A204.1 (cell line): ENCODE data around the gene CNTNAP4.

Experiments used
- FAIRE-seq: peaks from 2 replicates; lab custom pipeline; 2012; peaks lifted over from hg19 to GRCh38; lab: Jason Lieb, UNC

CNTNAP4 gene

GRCh38 chr16:76500006-76500405 is 222.8 kb downstream of the CNTNAP4 start:
- no peak for FAIRE-seq

- no peak for FAIRE-seq
Observed at GRCh38 chr16:76502063-76502462, 224.9 kb downstream of the CNTNAP4 start.

GRCh38 chr16:76502555-76502954 is 225.4 kb downstream of the CNTNAP4 start:
- no peak for FAIRE-seq

- FAIRE-seq = no peak
Observed at GRCh38 chr16:76503091-76503490, 225.9 kb downstream of the CNTNAP4 start.

GRCh38 chr16:76511203-76511602 is 234.0 kb downstream of the CNTNAP4 start:
- no peak for FAIRE-seq

- no peak for FAIRE-seq
Observed at GRCh38 chr16:76518781-76519180, 241.6 kb downstream of the CNTNAP4 start.

GRCh38 chr16:76524356-76524755 is 247.2 kb downstream of the CNTNAP4 start:
- no peak for FAIRE-seq

- FAIRE-seq = no peak
Observed at GRCh38 chr16:76524769-76525168, 247.6 kb downstream of the CNTNAP4 start.

- no peak for FAIRE-seq
Observed at GRCh38 chr16:76527244-76527643, 250.0 kb downstream of the CNTNAP4 start.

GRCh38 chr16:76529120-76529519 is 251.9 kb downstream of the CNTNAP4 start:
- FAIRE-seq = no peak

- no peak for FAIRE-seq
Observed at GRCh38 chr16:76531236-76531635, 254.0 kb downstream of the CNTNAP4 start.

- no peak for FAIRE-seq
Observed at GRCh38 chr16:76532188-76532973, 255.2 kb downstream of the CNTNAP4 start.

- no peak for FAIRE-seq
Observed at GRCh38 chr16:76539609-76540008, 262.4 kb downstream of the CNTNAP4 start.

GRCh38 chr16:76541070-76541469 is 263.9 kb downstream of the CNTNAP4 start:
- no peak for FAIRE-seq

- no peak for FAIRE-seq
Observed at GRCh38 chr16:76565542-76565941, 288.3 kb downstream of the CNTNAP4 start.

- FAIRE-seq = no peak
Observed at GRCh38 chr16:76571755-76572154, 294.6 kb downstream of the CNTNAP4 start.

GRCh38 chr16:76573281-76573680 is 296.1 kb downstream of the CNTNAP4 start:
- FAIRE-seq = no peak

GRCh38 chr16:76574651-76575050 is 297.4 kb downstream of the CNTNAP4 start:
- no peak for FAIRE-seq

GRCh38 chr16:76576526-76576925 is 299.3 kb downstream of the CNTNAP4 start:
- FAIRE-seq = no peak

GRCh38 chr16:76577003-76577402 is 299.8 kb downstream of the CNTNAP4 start:
- no peak for FAIRE-seq

- FAIRE-seq = no peak
Observed at GRCh38 chr16:76579277-76579922, 302.2 kb downstream of the CNTNAP4 start.

- no peak for FAIRE-seq
Observed at GRCh38 chr16:76583466-76583865, 306.3 kb downstream of the CNTNAP4 start.

GRCh38 chr16:76583945-76584344 is 306.7 kb downstream of the CNTNAP4 start:
- no peak for FAIRE-seq

GRCh38 chr16:76598498-76598897 is 321.3 kb downstream of the CNTNAP4 start:
- FAIRE-seq = no peak
